Vagina (tissue), 2 donors: ENCODE results near the gene ADAMTS18.

Source experiments
- CTCF ChIP-seq, 3 experiments: fragments of 450-650 bp in 2 of 3; fragments of 200-600 bp in 1 of 3; sonication (generic) in 1 of 3; IDR thresholded peaks; one replicate each; pipeline ENCODE4 v1.5.1; 2017 to 2019; ENCODE audit warnings: antibody characterized with exemption in 3 of 3, mild to moderate bottlenecking in 2 of 3, moderate library complexity in 2 of 3
- POLR2A ChIP-seq, 2 donors: fragments of 450-650 bp; IDR thresholded peaks; one replicate each; pipeline ENCODE4 v1.6.1; 2017; ENCODE audit warnings: antibody characterized with exemption in 2 of 2, mild to moderate bottlenecking in 2 of 2, moderate library complexity in 2 of 2

GRCh38 chr16:77402672-77403071, 32.2 kb downstream of the ADAMTS18 start:
- TF ChIP-seq CTCF (IDR thresholded peaks at IDR 0.05): no peak
- no peak for TF ChIP-seq POLR2A (IDR thresholded peaks at IDR 0.05)
